NCI-H2107 treated with DMSO at 0.1 percent for 48 hours (cell line): ENCODE data around the gene COPB1.
A peak's percentile ranks its signal among the peaks of the same experiment; 100 is the strongest.

Experiments
- DNase-seq: peaks from one replicate; lab custom pipeline; 2025; ENCODE audit not compliant: unreplicated experiment; lab: John Stamatoyannopoulos, UW

COPB1 gene

GRCh38 chr11:14443638-14444037 lies 56.0 kb downstream of the COPB1 start:
- DNase-seq: no peak

GRCh38 chr11:14435717-14436512 lies 63.7 kb downstream of the COPB1 start:
- no peak for DNase-seq

- DNase-seq: no peak
Measured at GRCh38 chr11:14425621-14426020, 74.0 kb downstream of the COPB1 start.

GRCh38 chr11:14424096-14424495 lies 75.5 kb downstream of the COPB1 start:
- DNase-seq: no peak

- no peak for DNase-seq
Measured at GRCh38 chr11:14423633-14424032, 76.0 kb downstream of the COPB1 start.

- no peak for DNase-seq
Measured at GRCh38 chr11:14422814-14423182, 76.8 kb downstream of the COPB1 start.

- DNase-seq: peak; percentile 61
Measured at GRCh38 chr11:14422052-14422813, 77.4 kb downstream of the COPB1 start.

- DNase-seq: no peak
Measured at GRCh38 chr11:14420223-14420622, 79.4 kb downstream of the COPB1 start.

- peak; percentile 1 for DNase-seq
Measured at GRCh38 chr11:14418801-14419417, 80.7 kb downstream of the COPB1 start.

GRCh38 chr11:14417617-14418374 lies 81.8 kb downstream of the COPB1 start:
- no peak for DNase-seq

GRCh38 chr11:14417186-14417585 lies 82.4 kb downstream of the COPB1 start:
- DNase-seq: no peak

GRCh38 chr11:14414470-14415461 lies 84.8 kb downstream of the COPB1 start:
- no peak for DNase-seq

GRCh38 chr11:14413307-14414069 lies 86.1 kb downstream of the COPB1 start:
- no peak for DNase-seq

GRCh38 chr11:14411818-14412217 lies 87.8 kb downstream of the COPB1 start:
- DNase-seq: no peak

- no peak for DNase-seq
Measured at GRCh38 chr11:14409891-14410290, 89.7 kb downstream of the COPB1 start.

- no peak for DNase-seq
Measured at GRCh38 chr11:14408612-14409011, 91.0 kb downstream of the COPB1 start.
